ENCODE measurements around the gene LINC00632. TPM values are rescaled to one million over a fixed set of nuclear protein-coding genes. Genes with fewer than 3 reads are reported as not detected.

Gene LINC00632
- 10 to 100 TPM in 1 of 2 donors, under 1 TPM in 1; 0.33 to 28.7 TPM for total RNA-seq
- polyA plus RNA-seq = under 1 TPM; 0.15 to 0.31 TPM

DNA sequence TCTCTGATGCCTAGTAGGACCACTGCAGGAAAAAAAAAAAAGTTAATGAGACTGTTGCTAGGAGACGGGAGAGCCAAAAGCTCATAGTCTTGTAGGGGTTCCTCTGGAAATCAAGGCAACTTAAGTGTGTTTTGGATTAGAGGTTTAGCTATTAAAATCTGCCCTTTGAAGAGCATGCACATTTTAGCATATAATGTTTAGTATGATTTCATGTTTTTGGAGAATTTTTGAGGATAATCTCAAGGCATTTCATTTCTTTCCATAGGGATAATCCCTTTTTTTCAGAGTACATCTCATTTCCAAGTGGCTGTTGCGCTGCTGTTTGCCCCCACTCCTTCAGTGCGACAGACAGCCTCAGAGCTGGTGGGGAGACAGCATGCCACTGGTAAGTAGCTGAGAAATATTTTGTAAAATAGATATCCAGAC, at the start of gene LINC00632:
Gene LINC00632, plus strand, starts transcription at position 339 of the 426 bp plus-strand sequence.
- H3K27me3 ChIP-seq (ENCODE audit: control insufficient read depth in 4 of 4, insufficient read depth in 4 of 4, low read length in 3 of 4) = peaks cover 0 to 3% (median 0%) of the 10 kb centered on the region in 4 donors
- TF ChIP-seq, protein P1, sequence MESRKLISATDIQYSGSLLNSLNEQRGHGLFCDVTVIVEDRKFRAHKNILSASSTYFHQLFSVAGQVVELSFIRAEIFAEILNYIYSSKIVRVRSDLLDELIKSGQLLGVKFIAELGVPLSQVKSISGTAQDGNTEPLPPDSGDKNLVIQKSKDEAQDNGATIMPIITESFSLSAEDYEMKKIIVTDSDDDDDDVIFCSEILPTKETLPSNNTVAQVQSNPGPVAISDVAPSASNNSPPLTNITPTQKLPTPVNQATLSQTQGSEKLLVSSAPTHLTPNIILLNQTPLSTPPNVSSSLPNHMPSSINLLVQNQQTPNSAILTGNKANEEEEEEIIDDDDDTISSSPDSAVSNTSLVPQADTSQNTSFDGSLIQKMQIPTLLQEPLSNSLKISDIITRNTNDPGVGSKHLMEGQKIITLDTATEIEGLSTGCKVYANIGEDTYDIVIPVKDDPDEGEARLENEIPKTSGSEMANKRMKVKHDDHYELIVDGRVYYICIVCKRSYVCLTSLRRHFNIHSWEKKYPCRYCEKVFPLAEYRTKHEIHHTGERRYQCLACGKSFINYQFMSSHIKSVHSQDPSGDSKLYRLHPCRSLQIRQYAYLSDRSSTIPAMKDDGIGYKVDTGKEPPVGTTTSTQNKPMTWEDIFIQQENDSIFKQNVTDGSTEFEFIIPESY (IDR thresholded peaks at IDR 0.05) = no peak
- TF ChIP-seq FOXA1 (IDR thresholded peaks at IDR 0.05) (no peak), RAD21 (IDR thresholded peaks at IDR 0.05) (no peak), FOXA2 (IDR thresholded peaks at IDR 0.05) (no peak), CTCF (IDR thresholded peaks at IDR 0.05; ENCODE audit: low read depth, low read length, missing input control) (no peak), JUND (IDR thresholded peaks at IDR 0.05) (no peak), YY1 (IDR thresholded peaks at IDR 0.05) (no peak), GABPA (IDR thresholded peaks at IDR 0.05 in 1 of 2, conservative IDR thresholded peaks at IDR 0.05 in 1 of 2) (no peak), EGR1 (IDR thresholded peaks at IDR 0.05; ENCODE audit: low read depth in 2 of 2) (no peak)
- H3K4me3 ChIP-seq (ENCODE audit: low read depth in 1 of 3, low read length in 3 of 3) = no peak within 1 kb of the TSS
- no peaks in the 10 kb centered on the region for H3K4me1 ChIP-seq (ENCODE audit: control insufficient read depth in 4 of 4, insufficient read depth in 4 of 4, low read length in 3 of 4)
- 43% methylated on average over 3 of the region's 3 CpGs for WGBS
- no peaks in the 10 kb centered on the region for H3K9me3 ChIP-seq (ENCODE audit: control insufficient read depth in 4 of 4, low read length in 3 of 4)
- no peak within 1 kb of the TSS for H3K27ac ChIP-seq (ENCODE audit: low read depth in 1 of 2, low read length in 2 of 2)
- DNase-seq (ENCODE audit: low spot score) = no peak
- H3K9ac ChIP-seq (ENCODE audit: low read depth in 1 of 2, low read length in 2 of 2) = no peak within 1 kb of the TSS
- H3K36me3 ChIP-seq (ENCODE audit: control insufficient read depth in 4 of 4, insufficient read depth in 3 of 4, low read depth in 1 of 4, low read length in 3 of 4) = no peaks in the 10 kb centered on the region

- WGBS = 45% methylated on average over 4 of the region's 4 CpGs
- no peaks in the 10 kb centered on the region for H3K36me3 ChIP-seq (ENCODE audit: control insufficient read depth in 4 of 4, insufficient read depth in 3 of 4, low read depth in 1 of 4, low read length in 3 of 4)
- DNase-seq (ENCODE audit: low spot score) = no peak
Observed at GRCh38 chrX:140661643-140662042, 47.9 kb upstream of the LINC00632 start.

More at GRCh38 chrX:140661643-140662042, 47.9 kb upstream of the LINC00632 start:
- no peak overlapping the region for H3K9ac ChIP-seq (ENCODE audit: low read depth in 1 of 2, low read length in 2 of 2)
- no peak overlapping the region for H3K27ac ChIP-seq (ENCODE audit: low read depth in 1 of 2, low read length in 2 of 2)
- TF ChIP-seq YY1 (IDR thresholded peaks at IDR 0.05) (no peak), NR2F2 (IDR thresholded peaks at IDR 0.05) (no peak), CTCF (IDR thresholded peaks at IDR 0.05; ENCODE audit: low read depth, low read length, missing input control) (no peak), RAD21 (IDR thresholded peaks at IDR 0.05) (peak; percentile 39 to 48), EGR1 (IDR thresholded peaks at IDR 0.05; ENCODE audit: low read depth in 2 of 2) (no peak)
- H3K9me3 ChIP-seq (ENCODE audit: control insufficient read depth in 4 of 4, low read length in 3 of 4) = no peaks in the 10 kb centered on the region
- no peaks in the 10 kb centered on the region for H3K4me1 ChIP-seq (ENCODE audit: control insufficient read depth in 4 of 4, insufficient read depth in 4 of 4, low read length in 3 of 4)
- H3K4me3 ChIP-seq (ENCODE audit: low read depth in 1 of 3, low read length in 3 of 3) = no peak overlapping the region
- no peaks in the 10 kb centered on the region for H3K27me3 ChIP-seq (ENCODE audit: control insufficient read depth in 4 of 4, insufficient read depth in 4 of 4, low read length in 3 of 4)

Data from liver (tissue), 9 donors.